Brain microvascular endothelial cell (primary cell): ENCODE results near the gene SBF2.

ENCODE experiments used
- DNase-seq: peaks from one replicate; pipeline ENCODE4 v3.0.0-alpha.2; 2020
- H3K27ac ChIP-seq: fragments of 250-450 bp; sonication (Bioruptor Pico); 2 replicates; pipeline ENCODE4 v1.5.1; 2020; ENCODE audit warnings: mild to moderate bottlenecking, moderate library complexity
- H3K27me3 ChIP-seq: fragments of 250-450 bp; sonication (Bioruptor Pico); replicated peaks from 2 replicates; pipeline ENCODE4 v1.5.1; 2020; ENCODE audit warnings: mild to moderate bottlenecking
- H3K36me3 ChIP-seq: fragments of 250-450 bp; sonication (Bioruptor Pico); replicated peaks from 2 replicates; pipeline ENCODE4 v1.5.1; 2020; ENCODE audit warnings: mild to moderate bottlenecking
- H3K4me3 ChIP-seq: 2 replicates; pipeline ENCODE4 v1.5.1; 2011; ENCODE audit warnings: low read depth, mild to moderate bottlenecking, control low read depth, low read length, moderate library complexity
- CTCF ChIP-seq: IDR thresholded peaks from 2 replicates; pipeline ENCODE4 v1.5.1; 2011; ENCODE audit warnings: low read depth, mild to moderate bottlenecking, moderate library complexity, low read length, control low read depth, inconsistent platforms; ENCODE audit errors: missing control alignments
- in situ Hi-C: cut with HindIII; loops from 2 replicates; pipeline ENCODE4 v1.10.0; 2017; ENCODE audit warnings: low sequenced_read_pairs, low pct_ligation_motif_present

Gene SBF2

GRCh38 chr11:10307400-10308200 is 13.6 kb upstream of the SBF2 start:
- peak; percentile 82 for DNase-seq
- Histone ChIP-seq H3K4me3 (peak overlapping the region; percentile 95), H3K36me3 (peaks cover 20% of the 10 kb centered on the region), H3K27me3 (no peaks in the 10 kb centered on the region), H3K27ac (peak overlapping the region; percentile 62)
- in situ Hi-C loops: loop anchor here (25.0 kb wide), 1 partner anchor 320 kb away; no protein-coding TSS in a partner anchor
- TF ChIP-seq CTCF: peak; percentile 82

- in situ Hi-C loops: loop anchor here (25.0 kb wide), 1 partner anchor 320 kb away; no protein-coding TSS in a partner anchor
- H3K4me3 ChIP-seq: peak overlapping the region; percentile 95
- no peak for DNase-seq
- no peak for TF ChIP-seq CTCF
- H3K27me3 ChIP-seq: no peaks in the 10 kb centered on the region
- H3K36me3 ChIP-seq: peaks cover 20% of the 10 kb centered on the region
- peak overlapping the region; percentile 62 for H3K27ac ChIP-seq
These were observed 13.0 kb upstream of the SBF2 start for GRCh38 chr11:10307022-10307399.

- DNase-seq: no peak
These were observed 12.2 kb upstream of the SBF2 start for GRCh38 chr11:10305964-10306918.

GRCh38 chr11:10305262-10305963 is 11.4 kb upstream of the SBF2 start:
- H3K27me3 ChIP-seq: no peaks in the 10 kb centered on the region
- H3K27ac ChIP-seq: peak overlapping the region; percentile 62
- in situ Hi-C loops: loop anchor here (25.0 kb wide), 1 partner anchor 318 kb away; no protein-coding TSS in a partner anchor
- H3K36me3 ChIP-seq: peaks cover 20% of the 10 kb centered on the region
- no peak for TF ChIP-seq CTCF
- peak overlapping the region; percentile 95 for H3K4me3 ChIP-seq
- peak; percentile 27 for DNase-seq

More at GRCh38 chr11:10305964-10306918, 12.2 kb upstream of the SBF2 start:
- Histone ChIP-seq H3K27me3 (no peaks in the 10 kb centered on the region), H3K4me3 (peak overlapping the region; percentile 95), H3K36me3 (peaks cover 20% of the 10 kb centered on the region), H3K27ac (peak overlapping the region; percentile 62)
- TF ChIP-seq CTCF: peak; percentile 6
- in situ Hi-C loops: loop anchor here (25.0 kb wide), 1 partner anchor 319 kb away; no protein-coding TSS in a partner anchor
